ENCODE data around the gene DDX39B. TPM values are rescaled to one million over a fixed set of nuclear protein-coding genes. Genes with fewer than 3 reads are reported as not detected.
"Not testable (repeated sequence)": the region's sequence is repeated elsewhere in the genome, so short reads cannot be mapped to it uniquely, and the experiment has no call there.

Gene DDX39B
- total RNA-seq, 1 donor from 2014 or later = 318 TPM

- DNase-seq (ENCODE audit: low spot score in 2 of 2) = no peak
- FAIRE-seq = no peak
Observed at GRCh38 chr6:31490115-31490873, 51.5 kb downstream of the DDX39B start.

GRCh38 chr6:31489086-31489485, 52.7 kb downstream of the DDX39B start:
- no peak for DNase-seq (ENCODE audit: low spot score in 2 of 2)
- FAIRE-seq = no peak

GRCh38 chr6:31487674-31488073, 54.1 kb downstream of the DDX39B start:
- not testable (repeated sequence) for DNase-seq (ENCODE audit: low spot score in 2 of 2); FAIRE-seq

- not testable (repeated sequence) for FAIRE-seq; DNase-seq (ENCODE audit: low spot score in 2 of 2)
Observed at GRCh38 chr6:31486065-31486837, 55.6 kb downstream of the DDX39B start.

- no peak for FAIRE-seq
- no peak for DNase-seq (ENCODE audit: low spot score in 2 of 2)
Observed at GRCh38 chr6:31485055-31485454, 56.7 kb downstream of the DDX39B start.

- no peak for FAIRE-seq
Observed at GRCh38 chr6:31483392-31483791, 58.4 kb downstream of the DDX39B start.

GRCh38 chr6:31480574-31480973, 61.2 kb downstream of the DDX39B start:
- FAIRE-seq (no peak), DNase-seq (ENCODE audit: low spot score in 2 of 2) (no peak)

More at GRCh38 chr6:31483392-31483791, 58.4 kb downstream of the DDX39B start:
- no peak for DNase-seq (ENCODE audit: low spot score in 2 of 2)

Small RNAs within 50 kb of the gene (small RNA-seq; reads per million reads assigned to genes)
- gene AL663061.1 (not detected), gene RF00019 (not detected), gene SNORD117 (330 reads per million, percentile 99 among the genes with 10 or more reads in this experiment), gene SNORD84 (not detected)

Other genes starting within 250 kb of the DDX39B start
- gene HLA-B, start 184.8 kb downstream of the DDX39B start, total RNA-seq = 41.6 TPM
- 0.82 TPM for gene MICA, start 138.4 kb downstream of the DDX39B start, total RNA-seq
- gene MICB, start 43.9 kb downstream of the DDX39B start, total RNA-seq = 0.41 TPM
- gene MCCD1, start 13.0 kb downstream of the DDX39B start, total RNA-seq = not detected
- 54.6 TPM for gene ATP6V1G2, start 4.6 kb upstream of the DDX39B start, total RNA-seq
- 20.4 TPM for gene NFKBIL1, start 5.6 kb upstream of the DDX39B start, total RNA-seq
- not detected for gene LTA, start 30.3 kb upstream of the DDX39B start, total RNA-seq
- not detected for gene TNF, start 33.6 kb upstream of the DDX39B start, total RNA-seq
- not detected for gene LTB, start 40.4 kb upstream of the DDX39B start, total RNA-seq
- gene LST1, start 44.3 kb upstream of the DDX39B start, total RNA-seq = 1.2 TPM
- gene NCR3, start 51.0 kb upstream of the DDX39B start, total RNA-seq = not detected
- 6.9 TPM for gene AIF1, start 73.2 kb upstream of the DDX39B start, total RNA-seq
- gene PRRC2A, start 78.7 kb upstream of the DDX39B start, total RNA-seq = 30.6 TPM
- 150 TPM for gene BAG6, start 110.7 kb upstream of the DDX39B start, total RNA-seq
- 0.41 TPM for gene APOM, start 113.9 kb upstream of the DDX39B start, total RNA-seq
- gene C6orf47, start 118.8 kb upstream of the DDX39B start, total RNA-seq = 16.7 TPM
- 11.4 TPM for gene GPANK1, start 123.0 kb upstream of the DDX39B start, total RNA-seq
- 66.0 TPM for gene CSNK2B, start 124.1 kb upstream of the DDX39B start, total RNA-seq
- gene LY6G5B, start 128.0 kb upstream of the DDX39B start, total RNA-seq = 1.6 TPM
- gene LY6G5C, start 139.1 kb upstream of the DDX39B start, total RNA-seq = 5.3 TPM
- gene ABHD16A, start 161.3 kb upstream of the DDX39B start, total RNA-seq = 41.6 TPM
- not detected for gene LY6G6F, start 164.9 kb upstream of the DDX39B start, total RNA-seq
- gene LY6G6D, start 173.3 kb upstream of the DDX39B start, total RNA-seq = not detected
- not detected for gene LY6G6C, start 179.7 kb upstream of the DDX39B start, total RNA-seq
- not detected for gene MPIG6B, start 181.4 kb upstream of the DDX39B start, total RNA-seq
- 90.9 TPM for gene DDAH2, start 187.3 kb upstream of the DDX39B start, total RNA-seq
- 26.1 TPM for gene CLIC1, start 194.5 kb upstream of the DDX39B start, total RNA-seq
- gene MSH5, start 198.0 kb upstream of the DDX39B start, total RNA-seq = 2.9 TPM
- 0.82 TPM for gene SAPCD1, start 220.7 kb upstream of the DDX39B start, total RNA-seq
- under 0.01 TPM for gene VWA7, start 235.3 kb upstream of the DDX39B start, total RNA-seq

Data from frontal cortex (tissue), 4 donors.